HEK293 (cell line): ENCODE measurements around the gene DUSP22.

Experiments
- CTCF ChIA-PET: fragments of 350-600 bp; formaldehyde crosslinking; extraction: SDS; loops from one replicate; lab custom pipeline; 2021; ENCODE audit warnings: antibody characterized with exemption; lab: Yijun Ruan, JAX
- POLR2A ChIA-PET: fragments of 300-600 bp; formaldehyde crosslinking; extraction: SDS; loops from one replicate; lab custom pipeline; 2020; ENCODE audit warnings: antibody characterized with exemption, inconsistent platforms; lab: Yijun Ruan, JAX
- H3K27ac ChIP-seq: fragments of 200-500 bp; sonication (Bioruptor generic); 2 replicates; pipeline ENCODE4 v1.5.1; 2014; ENCODE audit warnings: low read depth, low read length, control low read depth, inconsistent platforms; ENCODE audit errors: extremely low read depth
- H3K36me3 ChIP-seq, 2 experiments: fragments of 200-500 bp in 1 of 2; sonication (Bioruptor generic) in 1 of 2; 1 replicate in 1 of 2; 2 replicates in 1 of 2; pipeline ENCODE4 v1.5.1; 2014 to 2017; ENCODE audit warnings: inconsistent platforms in 2 of 2, low read length in 2 of 2; ENCODE audit not compliant: control insufficient read depth in 2 of 2, insufficient read depth in 1 of 2
- H3K4me1 ChIP-seq: fragments of 200-500 bp; sonication (Bioruptor generic); 2 replicates; pipeline ENCODE4 v1.5.1; 2014; ENCODE audit warnings: mild to moderate bottlenecking, low read length, inconsistent platforms; ENCODE audit not compliant: control insufficient read depth, insufficient read depth
- H3K4me3 ChIP-seq: 2 replicates; pipeline ENCODE4 v1.5.1; 2011; ENCODE audit warnings: low read depth, mild to moderate bottlenecking, control low read depth, low read length, moderate library complexity
- H3K9me3 ChIP-seq: fragments of 200-500 bp; sonication (Bioruptor generic); 2 replicates; pipeline ENCODE4 v1.5.1; 2014; ENCODE audit warnings: low read depth, low read length, inconsistent platforms; ENCODE audit not compliant: control insufficient read depth, insufficient read depth
- ZNF114 ChIP-seq: fragments of 450-650 bp; formaldehyde crosslinking; IDR thresholded peaks from 2 replicates; pipeline ENCODE4 v1.5.0; 2017; ENCODE audit warnings: missing biosample characterization, missing genetic modification characterization
- TF ChIP-seq, protein P1 (sequence below): fragments of 450-650 bp; formaldehyde crosslinking; IDR thresholded peaks from 2 replicates; pipeline ENCODE4 v1.5.1; 2016; ENCODE audit warnings: missing biosample characterization, missing genetic modification characterization, low read depth

The DUSP22 gene

DNA sequence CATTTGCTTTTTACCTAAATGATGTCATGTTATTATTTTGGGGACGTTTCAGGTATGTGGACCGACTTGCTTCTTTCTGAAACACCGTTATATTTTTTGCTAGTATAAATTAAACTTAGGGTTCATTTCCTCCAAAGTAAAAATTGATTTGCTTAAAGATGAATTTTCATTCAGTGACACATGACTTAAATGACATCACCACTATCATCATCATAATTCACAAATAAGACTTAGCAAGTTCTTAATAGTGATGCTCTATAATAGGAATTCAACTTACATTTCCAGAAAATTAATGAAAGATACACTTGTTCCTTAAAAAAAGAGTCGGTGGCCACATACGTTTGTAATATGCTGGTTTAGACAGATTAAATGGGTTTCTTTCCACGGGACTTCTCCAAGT is 108.5 kb downstream of the DUSP22 start:
- H3K36me3 ChIP-seq = no peaks in the 10 kb centered on the region
- CTCF ChIA-PET = no interaction called here
- TF ChIP-seq, protein P1, sequence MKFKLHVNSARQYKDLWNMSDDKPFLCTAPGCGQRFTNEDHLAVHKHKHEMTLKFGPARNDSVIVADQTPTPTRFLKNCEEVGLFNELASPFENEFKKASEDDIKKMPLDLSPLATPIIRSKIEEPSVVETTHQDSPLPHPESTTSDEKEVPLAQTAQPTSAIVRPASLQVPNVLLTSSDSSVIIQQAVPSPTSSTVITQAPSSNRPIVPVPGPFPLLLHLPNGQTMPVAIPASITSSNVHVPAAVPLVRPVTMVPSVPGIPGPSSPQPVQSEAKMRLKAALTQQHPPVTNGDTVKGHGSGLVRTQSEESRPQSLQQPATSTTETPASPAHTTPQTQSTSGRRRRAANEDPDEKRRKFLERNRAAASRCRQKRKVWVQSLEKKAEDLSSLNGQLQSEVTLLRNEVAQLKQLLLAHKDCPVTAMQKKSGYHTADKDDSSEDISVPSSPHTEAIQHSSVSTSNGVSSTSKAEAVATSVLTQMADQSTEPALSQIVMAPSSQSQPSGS (tag by site-specific recombination) = peak; percentile 52; the same call in 1 of the 2 replicates
- no peak for TF ChIP-seq ZNF114
- POLR2A ChIA-PET = no interaction called here
- H3K27ac ChIP-seq = no peak overlapping the region
- no peak overlapping the region for H3K4me3 ChIP-seq
- no peaks in the 10 kb centered on the region for H3K9me3 ChIP-seq
- no peaks in the 10 kb centered on the region for H3K4me1 ChIP-seq
